DND-41 (cell line): ENCODE data around the gene TFRC.

Experiments used
- ATAC-seq: fragments of 200-7000 bp; cut with Tn5 transposase; 3 replicates; pipeline ENCODE4 v1.9.1; 2021; ENCODE audit warnings: low read depth; ENCODE audit not compliant: insufficient read depth
- DNase-seq: peaks from one replicate; pipeline ENCODE4 v3.0.0-alpha.2; 2020
- H2AFZ ChIP-seq: 2 replicates; pipeline ENCODE4 v1.6.0; 2012; ENCODE audit warnings: low read depth, low read length
- H3K27ac ChIP-seq: 2 replicates; pipeline ENCODE4 v1.5.1; 2012; ENCODE audit warnings: low read length, inconsistent platforms
- H3K27me3 ChIP-seq: fragments of 200-600 bp; sonication (generic); 2 replicates; pipeline ENCODE4 v1.6.0; 2012; ENCODE audit warnings: low read length, mild to moderate bottlenecking, inconsistent platforms; ENCODE audit not compliant: insufficient read depth, poor library complexity
- H3K36me3 ChIP-seq: 2 replicates; pipeline ENCODE4 v1.5.1; 2012; ENCODE audit warnings: low read length, inconsistent platforms; ENCODE audit not compliant: insufficient read depth
- H3K4me1 ChIP-seq: 2 replicates; pipeline ENCODE4 v1.5.1; 2012; ENCODE audit warnings: mild to moderate bottlenecking, low read length; ENCODE audit not compliant: insufficient read depth
- H3K4me2 ChIP-seq: 2 replicates; pipeline ENCODE4 v1.6.0; 2012; ENCODE audit warnings: mild to moderate bottlenecking, moderate library complexity, low read length, inconsistent platforms; ENCODE audit not compliant: insufficient read depth
- H3K4me3 ChIP-seq, 2 experiments: fragments of 200-600 bp in 1 of 2; shearing (Covaris generic) in 1 of 2; 2 replicates each; pipeline ENCODE4 v1.5.1; 2012 to 2016; ENCODE audit warnings: inconsistent platforms in 2 of 2, low read length in 2 of 2, mild to moderate bottlenecking in 2 of 2, low read depth in 1 of 2, moderate library complexity in 1 of 2
- H3K79me2 ChIP-seq: 2 replicates; pipeline ENCODE4 v1.6.0; 2012; ENCODE audit warnings: low read length, inconsistent platforms; ENCODE audit not compliant: insufficient read depth
- H3K9ac ChIP-seq: 2 replicates; pipeline ENCODE4 v1.6.0; 2012; ENCODE audit warnings: low read depth, mild to moderate bottlenecking, inconsistent platforms, low read length, moderate library complexity
- H3K9me3 ChIP-seq: 2 replicates; pipeline ENCODE4 v1.5.1; 2012; ENCODE audit warnings: low read length, moderate library complexity, mild to moderate bottlenecking, inconsistent platforms; ENCODE audit not compliant: insufficient read depth, severe bottlenecking
- H4K20me1 ChIP-seq: 2 replicates; pipeline ENCODE4 v1.6.0; 2012; ENCODE audit warnings: low read length; ENCODE audit not compliant: insufficient read depth
- CTCF ChIP-seq: IDR thresholded peaks from 2 replicates; pipeline ENCODE4 v1.5.1; 2012; ENCODE audit warnings: borderline replicate concordance, low read length, moderate library complexity, mild to moderate bottlenecking; ENCODE audit not compliant: poor library complexity, severe bottlenecking; ENCODE audit errors: extremely low read depth
- EZH2 ChIP-seq: IDR thresholded peaks from 3 replicates; pipeline ENCODE4 v1.6.1; 2012; ENCODE audit warnings: borderline replicate concordance, low read depth, mild to moderate bottlenecking, moderate library complexity, low read length, inconsistent platforms; ENCODE audit not compliant: severe bottlenecking

TFRC gene

DNA sequence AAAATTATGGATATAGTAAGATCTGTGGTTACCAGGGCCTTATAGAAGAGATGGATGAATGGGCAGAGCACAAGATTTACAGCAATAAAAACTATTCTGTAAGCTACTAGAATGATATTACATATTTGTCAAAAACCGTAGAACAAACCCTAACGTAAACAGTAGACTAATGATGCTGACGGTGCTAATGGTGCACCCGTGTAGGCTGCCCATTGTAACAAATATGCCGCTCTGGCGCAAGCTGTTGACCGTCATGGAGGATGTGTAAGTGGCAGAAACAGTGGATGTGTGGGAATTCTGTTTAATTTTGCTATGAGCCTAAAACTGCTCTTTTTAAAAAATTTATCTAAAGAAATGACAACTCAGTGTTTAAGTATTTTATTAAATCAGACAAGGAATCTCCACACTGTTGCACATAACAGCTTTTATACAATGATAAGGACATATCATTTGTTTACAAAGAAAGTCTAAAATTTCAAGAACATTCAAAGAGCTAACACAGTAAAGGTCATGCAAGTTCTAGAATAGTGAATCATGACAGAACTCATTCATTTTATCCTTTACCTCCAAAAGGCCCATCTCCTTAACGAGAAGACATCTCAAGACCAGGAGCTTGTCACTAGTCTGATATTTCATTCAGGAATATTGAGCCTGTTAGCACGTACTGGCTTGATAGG is 32.8 kb downstream of the TFRC start:
- DNase-seq (no peak), ATAC-seq (no peak)
- no peak overlapping the region for H2AFZ ChIP-seq
- no peaks in the 10 kb centered on the region for H3K9me3 ChIP-seq
- H3K4me3 ChIP-seq: no peak overlapping the region
- H3K9ac ChIP-seq: no peak overlapping the region
- no peaks in the 10 kb centered on the region for H3K79me2 ChIP-seq
- TF ChIP-seq EZH2 (no peak), CTCF (no peak)
- peaks cover 9% of the 10 kb centered on the region; the same call in 1 of the 2 replicates for H4K20me1 ChIP-seq
- H3K27ac ChIP-seq: no peak overlapping the region
- H3K27me3 ChIP-seq: no peaks in the 10 kb centered on the region
- no peaks in the 10 kb centered on the region for H3K4me1 ChIP-seq
- H3K36me3 ChIP-seq: peaks cover 78% of the 10 kb centered on the region
- H3K4me2 ChIP-seq: no peak overlapping the region

DNA sequence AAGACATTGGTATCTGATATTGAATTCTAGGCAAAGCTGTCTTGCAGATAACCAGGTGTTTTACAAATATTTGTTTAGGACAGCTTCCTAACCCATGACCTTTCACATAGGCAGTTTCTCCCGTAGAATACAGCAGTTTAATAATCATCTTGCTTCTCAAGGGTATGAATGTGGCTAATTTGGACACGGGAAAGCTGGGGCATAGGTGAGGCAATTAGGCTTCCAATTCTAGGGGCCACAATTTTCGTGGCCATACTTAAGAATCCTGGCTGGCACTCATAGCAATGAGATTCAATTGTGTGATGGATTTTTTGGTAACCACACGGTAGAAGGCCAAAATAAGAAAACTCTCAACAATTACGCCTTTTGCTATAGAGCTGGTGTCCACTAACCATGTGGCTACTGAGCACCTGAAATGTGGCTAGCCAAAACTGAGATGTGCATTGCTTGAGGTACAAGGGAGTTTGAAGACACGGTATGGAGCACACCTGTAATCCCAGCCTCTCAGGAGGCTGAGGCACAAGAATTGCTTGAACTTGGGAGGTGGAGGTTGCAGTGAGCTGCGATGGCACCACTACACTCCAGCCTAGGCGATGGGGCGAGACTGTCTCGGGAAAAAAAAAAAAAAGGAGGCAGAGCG is 34.4 kb downstream of the TFRC start:
- H3K27me3 ChIP-seq: no peaks in the 10 kb centered on the region
- no peak overlapping the region for H3K27ac ChIP-seq
- no peak overlapping the region for H3K4me3 ChIP-seq
- peaks cover 69% of the 10 kb centered on the region for H3K36me3 ChIP-seq
- TF ChIP-seq EZH2 (no peak), CTCF (no peak)
- no peaks in the 10 kb centered on the region for H3K79me2 ChIP-seq
- H3K4me2 ChIP-seq: no peak overlapping the region
- H3K9me3 ChIP-seq: no peaks in the 10 kb centered on the region
- no peaks in the 10 kb centered on the region for H3K4me1 ChIP-seq
- ATAC-seq (peak; percentile 20), DNase-seq (no peak)
- H2AFZ ChIP-seq: no peak overlapping the region
- H3K9ac ChIP-seq: no peak overlapping the region
- peaks cover 9% of the 10 kb centered on the region; the same call in 1 of the 2 replicates for H4K20me1 ChIP-seq

DNA sequence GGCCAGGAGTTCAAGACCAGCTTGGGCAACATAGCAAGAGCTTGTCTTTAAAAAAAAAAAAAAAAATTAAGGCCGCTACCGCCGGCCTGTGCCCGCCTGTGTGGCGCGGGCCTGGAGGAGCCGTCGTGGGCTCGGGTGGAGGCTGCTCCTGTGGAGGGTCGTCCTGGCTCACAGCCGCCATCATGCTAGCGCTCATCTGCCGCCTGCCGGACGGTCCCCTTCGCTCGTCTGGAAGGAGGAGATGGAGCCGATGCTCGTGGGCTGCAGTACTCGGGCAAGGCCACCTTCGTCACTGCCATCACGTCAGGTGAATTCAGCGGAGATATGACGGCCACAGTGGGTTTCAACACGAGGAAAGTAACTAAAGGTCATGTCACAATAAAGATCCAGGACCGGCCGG is 37.4 kb downstream of the TFRC start:
- Histone ChIP-seq H3K9me3 (no peaks in the 10 kb centered on the region), H3K9ac (no peak overlapping the region), H3K4me2 (no peak overlapping the region), H3K36me3 (peaks cover 39% of the 10 kb centered on the region), H4K20me1 (peaks cover 6% of the 10 kb centered on the region; the same call in 1 of the 2 replicates), H3K4me3 (no peak overlapping the region), H3K4me1 (no peaks in the 10 kb centered on the region), H3K79me2 (no peaks in the 10 kb centered on the region), H3K27me3 (no peaks in the 10 kb centered on the region), H2AFZ (no peak overlapping the region), H3K27ac (no peak overlapping the region)
- DNase-seq (no peak), ATAC-seq (no peak)
- TF ChIP-seq CTCF (no peak), EZH2 (no peak)
